CD1c-positive myeloid dendritic cell (primary cell): ENCODE results near the gene ALG14.

ENCODE experiments used
- DNase-seq: peaks from one replicate; pipeline ENCODE4 v3.0.0-alpha.2; 2016; ENCODE audit errors: extremely low spot score

ALG14 gene

DNA sequence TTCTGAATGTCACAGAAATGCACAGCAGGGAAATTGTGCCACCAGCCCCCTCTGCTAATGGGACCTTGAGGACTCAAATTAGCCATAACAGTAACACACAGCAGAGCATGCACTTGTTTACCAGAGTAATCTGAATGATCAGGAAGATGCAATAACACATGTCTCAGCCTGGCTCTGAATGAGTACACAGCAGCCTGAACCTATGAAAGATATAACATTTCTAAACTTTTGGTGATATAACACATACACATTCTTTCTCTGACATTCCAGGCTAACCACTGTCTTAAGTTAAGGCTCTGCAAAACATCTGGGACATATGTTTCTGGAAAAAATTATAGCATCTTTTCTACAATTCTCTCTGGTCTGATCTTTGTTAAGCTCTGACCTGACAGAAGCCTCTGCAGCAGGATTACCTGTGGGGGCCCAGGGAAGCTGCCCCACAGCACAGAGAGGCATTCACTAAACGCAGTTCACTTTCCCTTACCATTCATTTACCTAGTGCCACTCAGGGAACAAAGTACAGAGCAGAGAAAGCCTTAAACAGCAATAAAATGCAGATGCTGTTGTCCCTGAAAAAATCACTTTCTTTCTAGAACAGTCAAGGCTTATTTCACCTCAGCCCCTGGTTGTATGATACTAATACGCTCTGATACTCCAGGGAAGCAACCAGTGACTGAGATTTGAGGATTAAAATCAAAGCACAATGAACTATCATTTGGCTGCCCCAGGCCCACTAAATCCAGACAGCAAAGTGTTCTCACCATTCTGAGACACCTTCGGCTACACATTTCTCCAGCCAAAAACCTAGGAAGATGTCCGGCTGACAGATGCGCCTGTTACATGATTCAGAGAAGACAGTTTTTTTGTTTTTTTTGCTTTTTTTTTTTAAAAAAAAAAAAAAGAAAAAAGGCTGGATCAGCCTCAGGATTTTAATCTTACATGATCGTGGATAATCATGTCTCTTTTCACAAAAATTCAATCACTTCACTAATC lies 91.9 kb downstream of the ALG14 start:
- DNase-seq, result no peak

DNA sequence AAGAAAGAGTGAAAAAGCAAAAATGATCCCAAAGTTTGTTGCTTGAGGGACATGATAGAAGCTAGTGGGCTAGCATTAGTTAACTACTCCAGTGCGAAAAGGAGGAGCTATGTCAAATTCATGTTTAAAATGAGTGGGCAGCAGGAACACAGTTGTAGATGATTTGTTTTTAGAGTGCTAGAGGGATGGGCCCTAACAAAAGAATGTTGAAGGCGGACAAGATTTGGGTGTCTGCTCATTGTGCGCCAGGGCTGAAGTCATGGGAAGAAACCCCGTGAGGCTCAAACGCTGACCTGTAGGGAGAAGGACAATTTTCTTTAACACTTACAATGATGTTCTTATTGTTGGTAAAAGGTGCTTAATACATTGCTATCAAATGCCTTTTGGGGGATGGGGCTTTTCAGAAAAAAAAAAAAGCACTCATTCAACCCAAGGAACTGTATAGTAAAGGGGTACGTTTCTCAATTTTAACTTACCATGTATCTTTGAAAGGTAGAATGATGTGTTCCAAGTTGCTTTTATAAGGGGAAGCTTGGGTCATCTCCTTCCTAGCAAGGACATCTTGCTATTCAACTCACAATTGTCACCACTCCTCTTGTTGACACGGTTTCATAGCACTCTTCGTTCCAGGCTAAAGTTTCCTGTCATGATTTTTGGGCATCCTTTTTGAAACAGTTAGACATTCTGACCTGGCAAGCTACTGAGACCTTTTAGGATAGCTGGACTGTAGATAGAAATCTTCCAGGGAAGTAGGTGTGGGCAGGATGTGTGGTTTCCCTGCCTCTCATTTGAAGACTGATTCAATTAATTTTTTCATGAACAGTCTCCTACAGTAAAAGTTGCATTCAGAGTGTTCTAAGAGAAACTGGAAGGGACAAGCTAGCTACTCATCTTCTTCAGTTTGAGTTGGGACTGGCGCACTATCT lies 92.8 kb downstream of the ALG14 start:
- no peak for DNase-seq

DNA sequence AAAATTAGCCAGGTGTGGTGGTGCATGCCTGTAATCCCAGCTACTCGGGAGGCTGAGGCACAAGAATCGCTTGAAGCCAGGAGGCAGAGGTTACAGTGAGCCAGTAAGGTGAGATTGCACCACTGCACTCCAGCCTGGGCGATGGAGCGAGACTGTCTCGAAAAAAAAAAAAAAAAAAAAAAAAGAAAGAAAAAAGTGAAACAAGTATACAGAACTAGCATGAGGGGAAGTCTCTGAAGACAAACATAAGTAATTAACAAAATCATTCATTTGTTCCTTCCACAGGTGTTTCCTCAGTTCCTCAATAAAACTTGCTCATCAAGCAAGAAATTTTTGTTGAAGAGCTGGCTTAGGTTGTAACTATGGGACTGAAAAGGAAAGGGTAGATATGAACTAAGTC lies 93.6 kb downstream of the ALG14 start:
- DNase-seq, result no peak

DNA sequence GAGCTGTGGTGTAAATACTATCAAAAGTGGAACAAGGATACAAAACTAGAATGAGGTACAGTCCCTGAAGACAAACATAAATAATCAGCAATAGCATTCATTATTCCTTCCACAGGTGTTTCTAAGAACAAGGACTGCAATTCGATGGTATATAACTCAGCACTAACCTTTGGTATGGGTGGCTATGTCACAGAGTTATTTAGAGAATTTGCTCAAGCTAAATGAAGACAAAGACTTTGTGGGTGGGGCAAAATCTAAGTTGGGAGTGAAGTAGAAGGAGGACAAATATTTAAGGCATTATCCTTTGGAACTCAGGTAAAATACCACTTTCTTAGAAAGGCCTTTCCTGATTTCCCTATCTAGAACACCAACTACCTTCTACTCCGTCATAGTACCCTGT lies 94.3 kb downstream of the ALG14 start:
- no peak for DNase-seq

DNA sequence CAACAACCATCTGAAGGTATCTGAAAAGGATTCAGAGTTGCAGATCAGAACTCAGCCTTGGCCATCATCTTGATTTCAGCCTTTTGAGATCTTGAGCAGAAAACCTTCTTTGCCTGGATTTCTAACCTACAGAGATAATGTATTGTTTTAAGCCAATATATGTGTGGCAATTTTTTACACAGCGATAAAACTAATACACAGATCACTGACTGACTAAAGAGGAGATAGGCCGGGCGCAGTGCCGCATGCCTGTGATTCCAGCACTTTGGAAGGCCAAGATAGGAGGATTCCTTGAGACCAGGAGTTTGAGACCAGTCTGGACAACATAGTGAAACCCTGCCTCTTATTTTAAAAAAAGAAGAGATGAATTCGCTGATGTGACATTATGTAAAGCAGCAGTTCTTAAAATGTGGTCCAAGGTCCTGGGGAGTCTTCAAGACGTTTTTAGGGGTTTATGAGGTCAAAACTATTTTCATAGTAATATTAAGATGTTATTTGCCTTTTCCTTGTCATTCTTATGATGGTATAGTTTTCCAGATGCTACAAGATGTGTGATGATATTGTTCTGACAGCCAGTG lies 95.7 kb downstream of the ALG14 start:
- no peak for DNase-seq

DNA sequence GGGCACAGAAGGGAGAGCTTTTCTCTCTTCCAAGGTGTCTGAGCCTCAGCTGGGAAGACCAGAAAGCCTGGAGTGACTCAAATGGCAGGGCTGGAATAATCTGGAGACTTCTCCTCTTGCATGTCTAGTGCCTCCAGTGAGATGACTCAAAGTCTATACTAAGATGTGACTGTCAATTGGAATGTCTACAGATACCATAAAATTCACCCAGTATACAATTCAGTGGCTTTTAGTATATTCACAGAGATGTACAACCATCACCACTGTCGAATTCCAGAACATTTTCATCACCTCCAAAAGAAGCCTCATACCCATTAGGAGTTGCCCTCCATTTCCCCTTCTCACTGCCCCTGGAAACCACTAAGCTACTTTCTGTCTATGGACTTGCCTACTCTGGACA lies 97.9 kb downstream of the ALG14 start:
- no peak for DNase-seq

DNA sequence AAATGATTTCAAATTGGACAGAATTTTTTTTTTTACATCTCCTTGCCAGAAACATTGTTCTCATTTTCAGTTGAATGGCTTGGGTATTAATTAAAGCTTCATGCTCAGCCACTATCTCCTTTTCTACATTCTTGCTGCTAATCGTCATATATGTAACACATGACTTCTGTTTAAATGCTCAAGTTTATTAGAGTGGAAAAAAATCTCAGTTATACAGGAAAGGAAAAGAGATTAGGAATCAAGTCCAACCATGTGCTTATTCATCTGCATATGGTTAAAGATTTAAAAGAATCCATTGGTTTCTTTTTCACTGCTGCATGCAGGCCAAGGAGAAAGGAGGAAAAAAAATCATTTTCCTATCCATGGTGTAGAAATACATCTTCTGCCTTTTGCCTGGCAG lies 98.5 kb downstream of the ALG14 start:
- no peak for DNase-seq

DNA sequence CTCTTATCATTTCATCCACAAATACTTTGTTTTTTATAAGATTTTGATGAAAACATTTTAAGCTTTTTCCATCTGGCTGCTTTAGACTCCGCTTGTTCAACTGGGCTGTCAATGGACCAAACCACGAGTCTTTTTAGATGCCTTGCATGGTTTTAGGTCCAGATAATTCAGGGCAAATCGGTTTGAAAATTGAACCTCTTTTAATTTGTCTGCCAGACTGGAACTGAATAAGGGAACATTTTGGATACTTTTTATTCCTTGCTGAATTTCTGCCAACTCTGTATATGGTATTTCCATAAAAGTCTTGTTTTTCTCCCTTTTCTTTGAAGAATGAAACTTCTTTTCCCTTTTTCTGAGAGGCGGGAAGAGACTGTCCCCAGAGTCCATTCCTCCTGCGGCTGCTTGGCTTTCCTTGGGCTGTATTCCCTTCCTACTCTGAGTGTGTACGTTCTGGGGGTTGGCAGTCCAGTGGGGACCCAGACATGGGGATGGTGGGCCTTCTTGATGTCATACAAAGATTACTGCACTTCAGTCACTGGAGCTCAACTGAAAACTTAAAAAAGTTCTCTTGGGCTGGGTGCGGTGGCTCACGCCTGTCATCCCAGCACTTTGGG lies 99.3 kb downstream of the ALG14 start:
- no peak for DNase-seq

DNA sequence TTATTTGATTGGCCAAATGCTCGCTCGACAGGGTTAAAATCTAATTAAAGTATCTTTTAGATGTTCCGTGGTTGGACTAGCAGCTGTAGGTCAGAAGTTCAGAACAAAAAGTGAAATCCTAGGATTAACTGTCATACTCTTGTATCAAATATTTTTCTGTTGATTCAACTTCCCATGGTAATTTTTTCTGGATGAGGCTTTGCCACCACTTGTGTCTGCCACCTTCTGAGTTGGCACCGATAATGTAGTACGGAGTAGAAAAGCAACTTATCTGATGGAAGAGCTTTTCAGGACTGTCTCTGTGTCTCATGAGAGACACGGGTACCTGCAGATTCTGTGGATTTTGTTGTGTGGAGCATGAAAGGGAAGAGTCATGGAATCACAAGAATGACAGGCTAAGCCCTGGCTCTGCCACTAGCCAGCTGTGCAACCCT lies 101.2 kb downstream of the ALG14 start:
- no peak for DNase-seq

DNA sequence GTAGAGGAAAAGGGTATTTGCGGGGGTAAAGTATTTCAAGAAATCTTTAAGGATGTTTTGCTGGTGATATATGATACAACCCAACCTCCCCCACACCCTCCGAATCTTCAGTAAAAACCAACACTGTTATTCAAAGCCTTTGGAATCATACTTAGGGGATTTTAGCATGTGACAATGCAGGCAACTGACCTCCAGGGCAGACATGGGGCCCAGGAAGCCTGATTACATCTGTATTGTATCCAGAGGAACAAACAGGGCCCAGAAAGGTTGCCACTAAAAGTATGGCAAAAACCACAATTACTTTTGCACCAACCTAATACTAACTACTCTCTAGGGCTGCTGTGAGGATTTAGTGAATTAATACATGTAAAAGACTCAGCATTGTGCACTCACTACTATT lies 102.0 kb downstream of the ALG14 start:
- DNase-seq, result no peak

DNA sequence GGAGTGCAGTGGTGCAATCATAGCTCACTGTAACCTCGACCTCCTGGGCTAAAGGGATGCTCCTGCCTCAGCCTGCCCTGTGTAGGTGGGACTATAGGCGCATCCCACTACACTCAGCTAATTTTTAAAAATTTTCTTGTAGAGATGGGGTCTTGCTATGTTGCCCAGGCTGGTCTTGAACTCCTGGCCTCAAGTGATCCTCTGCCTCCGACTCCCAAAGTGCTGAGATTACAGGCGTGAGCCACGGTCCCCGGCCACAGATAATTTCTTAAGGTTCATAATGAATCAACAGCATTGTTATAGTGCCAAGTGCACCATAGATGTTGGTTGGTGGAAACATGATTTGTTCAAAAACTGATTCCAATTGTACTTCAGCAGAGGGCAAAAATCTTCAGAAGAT lies 103.6 kb downstream of the ALG14 start:
- DNase-seq, result no peak

DNA sequence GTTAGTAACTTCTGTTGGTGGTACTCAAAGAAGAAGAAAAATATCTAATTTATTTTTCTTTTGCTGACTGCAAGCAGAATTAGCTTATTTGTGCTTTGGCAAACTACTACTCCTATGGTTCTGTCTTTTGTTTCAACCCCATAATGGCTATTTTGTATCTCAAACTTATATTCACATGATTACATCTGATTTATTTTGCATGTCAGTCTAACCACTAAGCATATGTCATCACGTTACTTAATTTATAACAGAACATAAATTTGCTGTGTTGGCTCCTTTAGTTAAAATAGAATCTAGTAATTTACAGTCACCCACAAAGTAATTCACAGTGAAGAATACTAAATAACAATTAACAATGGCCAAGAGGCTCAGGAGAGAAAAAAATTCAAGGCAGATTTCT lies 106.7 kb downstream of the ALG14 start:
- no peak for DNase-seq

DNA sequence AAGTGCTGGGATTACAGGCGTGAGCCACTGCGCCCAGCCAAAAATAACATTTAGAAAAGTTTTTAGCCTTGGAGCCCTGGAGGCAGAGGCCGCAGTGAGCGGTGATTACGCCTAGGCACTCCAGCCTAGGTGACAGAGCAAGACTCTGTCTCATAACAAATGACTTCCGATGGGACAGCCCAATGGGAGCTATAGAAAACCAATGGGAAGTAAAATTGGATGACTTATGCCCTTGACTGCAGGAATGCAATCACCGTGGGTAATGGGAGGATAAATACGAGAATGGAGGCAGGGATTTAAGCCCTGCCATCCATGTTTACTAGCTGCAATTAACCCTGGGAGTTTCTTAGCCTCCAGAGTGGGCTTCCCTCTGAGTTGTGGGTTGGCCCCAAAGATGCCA lies 108.9 kb downstream of the ALG14 start:
- DNase-seq, result no peak

DNA sequence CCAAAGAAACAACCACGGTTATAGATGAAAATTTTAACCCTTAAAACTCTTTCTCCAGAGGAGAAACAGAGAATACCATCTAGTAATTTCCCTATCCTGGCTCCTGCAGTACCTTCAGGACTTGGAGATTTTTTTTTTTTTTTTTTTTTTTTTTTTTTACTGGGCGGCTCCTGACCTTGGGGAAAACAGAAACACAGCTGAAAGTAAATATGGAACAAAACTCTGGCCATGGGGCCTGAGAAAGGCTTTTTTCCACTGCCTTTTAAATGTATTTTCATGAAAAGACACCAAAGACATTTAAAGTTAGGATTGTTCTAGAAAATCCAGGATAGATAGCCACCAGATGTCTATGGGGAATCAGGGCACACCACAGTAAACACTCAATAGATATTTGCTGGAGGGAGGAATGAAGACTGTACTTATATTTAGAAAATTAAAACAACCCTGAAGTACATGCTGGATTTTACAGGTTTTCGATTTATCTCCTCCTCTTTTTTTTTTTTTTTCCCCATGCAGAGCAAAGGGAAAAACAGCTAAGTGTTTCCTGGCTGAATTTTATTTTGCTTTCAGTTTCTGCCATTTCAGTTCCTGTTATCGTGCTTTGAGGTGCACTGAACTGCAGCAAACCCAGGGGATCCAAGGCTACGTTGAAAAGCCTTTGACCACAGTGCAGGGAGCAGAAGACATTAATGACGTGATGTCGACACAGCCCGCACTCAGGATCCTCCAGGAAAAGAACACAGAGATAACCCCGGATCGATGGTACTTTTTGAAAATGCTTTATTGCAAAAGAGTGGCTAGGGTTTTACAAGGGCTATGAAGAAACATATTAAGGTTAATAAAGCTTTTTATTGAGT lies 110.1 kb downstream of the ALG14 start:
- peak; percentile 37 for DNase-seq

DNA sequence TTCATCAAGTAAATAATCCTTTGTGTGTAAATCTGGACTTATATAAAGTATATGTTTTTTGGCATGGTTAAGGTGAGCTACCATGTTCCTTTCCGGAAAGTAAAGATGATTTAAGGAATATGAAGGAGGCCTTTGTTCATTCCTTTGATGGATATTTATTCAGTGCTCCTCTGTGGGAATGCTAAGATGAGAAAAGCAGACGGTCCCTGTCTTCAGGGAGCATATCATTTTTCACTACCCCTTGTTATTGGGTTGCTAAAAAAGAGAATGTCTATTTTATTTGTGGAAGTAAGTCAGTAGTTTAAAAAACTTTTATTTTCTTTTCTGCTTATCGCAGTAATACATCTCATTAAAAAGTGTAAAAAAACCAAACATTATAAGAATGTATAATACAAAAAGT lies 110.8 kb downstream of the ALG14 start:
- no peak for DNase-seq

DNA sequence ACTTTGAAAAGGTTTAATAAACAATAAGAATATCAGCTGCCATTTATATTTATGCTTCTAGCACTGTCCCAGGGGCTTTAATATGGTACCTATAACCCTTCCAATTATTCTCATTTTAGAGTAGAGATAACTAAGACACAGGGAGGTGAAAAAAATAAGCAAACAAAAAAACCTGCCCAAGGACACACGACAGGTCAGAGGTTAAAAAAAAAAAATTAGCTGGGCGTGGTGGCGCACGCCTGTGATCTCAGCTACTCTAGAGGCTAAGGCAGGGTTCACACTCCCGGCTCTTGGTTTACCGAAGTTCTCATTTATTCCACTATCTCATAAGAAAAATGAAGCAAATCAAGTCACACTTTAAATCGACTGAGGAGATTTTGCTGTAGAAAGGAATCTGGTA lies 111.2 kb downstream of the ALG14 start:
- DNase-seq, result no peak

DNA sequence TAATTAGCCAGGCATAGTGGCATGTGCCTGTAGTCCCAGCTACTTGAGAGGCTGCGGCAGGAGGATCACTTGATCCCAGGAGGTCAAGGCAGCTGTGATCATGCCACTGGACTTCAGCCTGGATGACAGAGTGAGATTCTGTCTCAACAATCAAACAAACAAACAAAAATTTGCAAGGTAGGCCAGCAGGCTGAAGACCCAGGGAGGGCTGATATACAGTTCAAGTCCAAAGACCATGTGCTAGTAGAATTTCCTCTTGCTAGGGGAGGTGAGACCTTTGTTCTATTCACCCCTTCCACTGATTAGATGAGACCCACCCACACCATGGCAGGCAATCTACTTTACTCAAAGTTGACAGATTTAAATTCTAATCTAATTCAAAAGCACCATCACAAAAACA lies 114.7 kb downstream of the ALG14 start:
- DNase-seq, result no peak

DNA sequence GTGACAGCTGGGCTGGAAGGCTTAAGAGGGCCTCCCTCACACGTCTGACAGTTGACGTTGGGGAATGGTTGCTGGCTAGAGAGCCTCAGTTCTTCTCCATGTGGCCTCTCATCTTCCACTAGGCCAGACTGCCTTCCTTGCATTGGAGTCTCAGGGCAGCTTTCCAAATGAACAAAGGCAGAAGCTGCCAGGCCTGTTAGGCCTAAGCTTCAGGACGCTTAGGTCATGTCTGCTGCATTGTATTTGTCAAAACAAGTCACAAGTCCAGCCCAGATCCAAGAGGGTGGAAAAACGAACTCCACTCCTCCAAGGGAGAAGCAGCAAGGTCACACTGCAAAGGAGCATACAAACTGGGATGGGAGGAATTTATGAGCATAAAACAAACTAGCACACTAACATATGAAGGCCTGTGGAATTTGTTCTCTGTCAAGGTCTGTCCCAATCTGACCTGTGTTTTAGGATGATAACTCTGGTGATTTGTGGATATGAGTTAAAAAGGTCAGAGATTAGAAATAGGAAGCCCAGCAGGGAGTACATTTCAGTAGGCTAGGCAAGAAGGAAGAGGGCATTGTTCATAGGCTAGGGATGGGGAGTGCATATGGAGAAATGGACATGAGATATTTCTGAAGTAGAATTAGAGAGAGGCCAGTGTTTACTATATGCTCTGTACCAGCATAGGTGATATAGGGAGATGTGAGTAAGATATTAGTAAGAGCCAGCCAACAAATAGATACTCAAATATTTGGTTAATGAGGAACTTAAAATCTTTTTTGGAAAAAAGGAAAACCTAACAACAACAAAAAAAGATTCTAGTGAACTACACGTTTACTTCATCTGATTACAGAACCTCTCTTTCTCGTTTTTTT lies 116.8 kb downstream of the ALG14 start:
- DNase-seq, result no peak

DNA sequence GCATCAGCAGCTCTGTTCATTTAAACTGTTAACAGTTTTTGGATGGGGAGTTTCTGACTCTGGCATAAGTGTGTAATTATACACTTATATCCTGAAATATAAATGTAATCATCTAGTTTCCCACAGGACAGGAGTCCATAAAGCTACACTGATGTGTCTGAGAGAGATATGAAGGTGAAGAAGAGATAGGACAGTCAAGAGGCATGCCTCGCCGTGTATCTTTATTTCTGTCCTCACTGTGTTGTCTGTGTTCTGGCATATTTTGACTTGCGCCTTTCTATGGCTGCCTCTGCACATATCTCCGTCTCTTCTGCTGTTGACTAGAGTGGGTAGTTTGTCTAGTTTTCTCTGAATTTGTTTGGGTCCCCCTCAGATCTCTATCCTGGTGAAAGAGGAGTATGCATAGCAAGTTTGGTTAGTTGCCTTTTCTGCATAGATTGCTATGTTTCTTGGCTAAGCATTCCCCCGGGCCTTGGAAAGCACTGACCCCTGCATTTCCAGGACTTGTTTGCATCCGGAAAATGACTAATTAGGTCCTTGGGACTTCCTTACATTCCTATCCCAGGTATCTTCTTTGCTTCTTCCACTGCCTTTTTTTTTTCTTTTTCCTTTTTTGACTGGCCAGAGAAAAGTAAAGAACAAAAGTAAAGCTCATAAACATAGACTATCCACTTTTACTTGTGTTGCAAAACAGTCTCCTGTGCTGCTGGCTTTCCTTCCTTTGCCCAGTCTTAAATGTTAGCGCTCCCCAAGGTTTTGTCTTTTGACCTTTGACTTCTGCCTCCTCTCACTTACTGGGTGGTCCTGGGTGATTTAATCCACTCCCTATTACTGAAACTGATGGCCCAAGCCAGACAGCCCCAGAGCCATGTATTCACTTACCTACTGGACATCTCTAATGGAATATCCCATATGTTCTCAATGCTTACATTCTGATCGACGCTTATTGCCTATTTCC lies 118.2 kb downstream of the ALG14 start:
- no peak for DNase-seq
